Measurements from ENCODE around the gene PODXL2. TPM values are rescaled to one million over a fixed set of nuclear protein-coding genes. Genes with fewer than 3 reads are reported as not detected.

Gene PODXL2
- total RNA-seq, 1 experiment from 2014 or later: 5.7 TPM

DNA sequence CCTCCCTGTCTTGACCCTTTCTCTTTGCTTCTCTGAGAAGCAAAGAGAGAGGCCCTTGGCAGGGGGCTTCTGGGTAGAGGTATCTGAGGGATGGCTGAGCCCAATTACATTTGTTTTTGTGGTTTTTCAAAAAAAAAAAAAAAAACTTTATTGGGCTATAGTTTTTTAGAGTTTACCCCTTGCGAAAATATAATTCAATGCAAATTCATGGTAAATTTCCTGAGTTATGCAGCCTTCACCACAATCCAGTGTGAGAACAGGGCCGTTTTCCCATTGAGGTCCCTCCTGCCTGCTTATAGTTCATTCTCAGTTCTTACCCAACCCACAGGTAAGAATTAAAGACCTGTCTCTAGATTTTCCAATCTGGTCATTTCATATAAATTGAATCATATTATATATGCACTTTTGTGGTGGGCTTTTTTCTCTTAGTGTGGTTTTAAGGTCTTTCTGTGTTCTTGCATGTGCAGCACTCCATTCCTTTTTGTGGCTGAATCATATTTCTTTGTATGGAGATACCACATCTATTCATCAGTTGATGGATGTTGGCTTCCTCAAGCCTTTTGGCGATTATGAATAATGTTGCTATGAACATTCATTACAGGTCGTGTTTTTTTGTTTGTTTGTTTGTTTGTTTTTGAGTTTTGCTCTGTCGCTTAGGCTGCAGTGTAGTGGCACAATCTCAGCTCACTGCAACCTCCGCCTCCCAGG is 28.1 kb upstream of the PODXL2 start:
- no peak overlapping the region for H2AFZ ChIP-seq (ENCODE audit: low read depth, low read length, poor library complexity, severe bottlenecking)
- no peaks in the 10 kb centered on the region for H3K9me3 ChIP-seq (ENCODE audit: control insufficient read depth in 1 of 2, insufficient read depth in 1 of 2, low read depth in 1 of 2, low read length in 2 of 2)
- no peaks in the 10 kb centered on the region for H3K9me2 ChIP-seq (ENCODE audit: insufficient read depth)
- intact Hi-C loops (cut with micrococcal nuclease): no loop called here
- H3K9ac ChIP-seq (ENCODE audit: low read length): no peak overlapping the region
- POLR2A ChIA-PET: no interaction called here
- no peaks in the 10 kb centered on the region for H4K20me1 ChIP-seq (ENCODE audit: insufficient read depth)
- no peak overlapping the region for H3K4me3 ChIP-seq (replicated peaks in 1 of 2; ENCODE audit: low read depth in 1 of 2, low read length in 2 of 2)
- H3K36me3 ChIP-seq (ENCODE audit: control insufficient read depth in 1 of 2, insufficient read depth in 2 of 2, low read length in 2 of 2): peaks cover 23 to 54% of the 10 kb centered on the region in 2 experiments; a peak in 3 of 4 replicates
- no TSS peak for BruUV-seq (replicated peaks)
- DNase-seq (ENCODE audit: low read depth, low spot score) (no peak), ATAC-seq (no peak)
- no peak overlapping the region for H3K4me2 ChIP-seq (ENCODE audit: low read length)
- H3K27ac ChIP-seq (ENCODE audit: low read depth, low read length): no peak overlapping the region
- H3K79me2 ChIP-seq (ENCODE audit: insufficient read depth, low read length): peaks cover 61% of the 10 kb centered on the region
- peaks cover 14 to 24% of the 10 kb centered on the region in 2 experiments for H3K4me1 ChIP-seq (ENCODE audit: control insufficient read depth in 1 of 2, insufficient read depth in 2 of 2, low read length in 2 of 2)
- CTCF ChIA-PET: no interaction called here
- TF ChIP-seq SIN3A (IDR thresholded peaks at IDR 0.05; ENCODE audit: low read depth) (no peak), EZH2 (IDR thresholded peaks at IDR 0.05) (no peak), YY1 (IDR thresholded peaks at IDR 0.05; ENCODE audit: extremely low read depth, insufficient replicate concordance, low read depth, low read length) (no peak), SRF (IDR thresholded peaks at IDR 0.05; ENCODE audit: low read depth) (no peak), POLR2AphosphoS5 (IDR thresholded peaks at IDR 0.05; ENCODE audit: low read depth, low read length) (no peak), ZFX (IDR thresholded peaks at IDR 0.05) (no peak), RAD21 (IDR thresholded peaks at IDR 0.05; ENCODE audit: low read depth) (no peak), ELF1 (IDR thresholded peaks at IDR 0.05; ENCODE audit: borderline replicate concordance, low read depth) (no peak), CBX3 (IDR thresholded peaks at IDR 0.05; ENCODE audit: low read depth) (no peak)
- H3K27me3 ChIP-seq (ENCODE audit: insufficient read depth, low read length): no peaks in the 10 kb centered on the region
- RAD21 ChIA-PET (ENCODE audit: low non-redundant PET in 1 of 2, low total read pairs in 2 of 2, uncharacterized antibody in 2 of 2, unreplicated experiment in 2 of 2): no interaction called here

DNA sequence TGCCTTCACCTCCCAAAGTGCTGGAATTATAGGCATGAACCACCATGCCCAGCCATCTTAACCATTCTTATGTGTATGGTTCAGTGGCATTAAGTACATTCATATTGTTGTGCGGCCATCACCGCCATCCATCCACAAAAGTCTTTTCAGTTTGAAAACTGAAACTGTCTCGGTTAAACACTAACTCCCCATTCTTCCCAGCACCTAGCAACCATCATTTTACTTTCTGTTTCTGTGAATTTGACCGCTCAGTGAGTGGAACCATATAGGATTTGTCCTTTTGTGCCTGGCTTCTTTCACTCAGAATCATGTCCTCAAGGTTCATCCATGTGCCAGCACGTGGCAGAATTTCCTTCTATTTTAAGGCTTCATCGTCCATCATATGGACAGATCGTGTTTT is 24.9 kb upstream of the PODXL2 start:
- Histone ChIP-seq H3K4me2 (ENCODE audit: low read length) (no peak overlapping the region), H3K9me3 (ENCODE audit: control insufficient read depth in 1 of 2, insufficient read depth in 1 of 2, low read depth in 1 of 2, low read length in 2 of 2) (no peaks in the 10 kb centered on the region), H4K20me1 (ENCODE audit: insufficient read depth) (no peaks in the 10 kb centered on the region), H3K9me2 (ENCODE audit: insufficient read depth) (no peaks in the 10 kb centered on the region), H2AFZ (ENCODE audit: low read depth, low read length, poor library complexity, severe bottlenecking) (no peak overlapping the region), H3K36me3 (ENCODE audit: control insufficient read depth in 1 of 2, insufficient read depth in 2 of 2, low read length in 2 of 2) (peaks cover 42 to 85% of the 10 kb centered on the region in 2 experiments), H3K27me3 (ENCODE audit: insufficient read depth, low read length) (no peaks in the 10 kb centered on the region), H3K9ac (ENCODE audit: low read length) (no peak overlapping the region), H3K79me2 (ENCODE audit: insufficient read depth, low read length) (peaks cover 67% of the 10 kb centered on the region), H3K4me1 (ENCODE audit: control insufficient read depth in 1 of 2, insufficient read depth in 2 of 2, low read length in 2 of 2) (peaks cover 5 to 8% of the 10 kb centered on the region in 2 experiments), H3K4me3 (replicated peaks in 1 of 2; ENCODE audit: low read depth in 1 of 2, low read length in 2 of 2) (no peak overlapping the region), H3K27ac (ENCODE audit: low read depth, low read length) (no peak overlapping the region)
- ChIA-PET RAD21 (ENCODE audit: low non-redundant PET in 1 of 2, low total read pairs in 2 of 2, uncharacterized antibody in 2 of 2, unreplicated experiment in 2 of 2) (no interaction called here), POLR2A (no interaction called here), CTCF (no interaction called here)
- TF ChIP-seq, protein P1, sequence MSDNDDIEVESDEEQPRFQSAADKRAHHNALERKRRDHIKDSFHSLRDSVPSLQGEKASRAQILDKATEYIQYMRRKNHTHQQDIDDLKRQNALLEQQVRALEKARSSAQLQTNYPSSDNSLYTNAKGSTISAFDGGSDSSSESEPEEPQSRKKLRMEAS (IDR thresholded peaks at IDR 0.05): no peak
- no peak for TF ChIP-seq EZH2phosphoT487 (IDR thresholded peaks at IDR 0.05; ENCODE audit: borderline replicate concordance)
- no peak for TF ChIP-seq JUND (IDR thresholded peaks at IDR 0.05)
- no peak for TF ChIP-seq EZH2 (IDR thresholded peaks at IDR 0.05)
- TF ChIP-seq SP1 (IDR thresholded peaks at IDR 0.05; ENCODE audit: low read depth): no peak
- TF ChIP-seq POLR2AphosphoS5 (IDR thresholded peaks at IDR 0.05; ENCODE audit: low read depth, low read length): no peak
- TF ChIP-seq TCF7L2 (IDR thresholded peaks at IDR 0.05; ENCODE audit: borderline replicate concordance, extremely low read depth, insufficient read depth, insufficient read length): no peak
- no peak for TF ChIP-seq RAD21 (IDR thresholded peaks at IDR 0.05; ENCODE audit: low read depth)
- TF ChIP-seq YY1 (IDR thresholded peaks at IDR 0.05; ENCODE audit: extremely low read depth, insufficient replicate concordance, low read depth, low read length): no peak
- no peak for TF ChIP-seq CBX3 (IDR thresholded peaks at IDR 0.05; ENCODE audit: low read depth)
- no peak for TF ChIP-seq SIN3A (IDR thresholded peaks at IDR 0.05; ENCODE audit: low read depth)
- no peak for TF ChIP-seq ELF1 (IDR thresholded peaks at IDR 0.05; ENCODE audit: borderline replicate concordance, low read depth)
- no peak for TF ChIP-seq EGR1 (IDR thresholded peaks at IDR 0.05; ENCODE audit: low read depth)
- TF ChIP-seq CEBPB (IDR thresholded peaks at IDR 0.05; ENCODE audit: low read depth): no peak
- ATAC-seq: no peak
- intact Hi-C loops (cut with micrococcal nuclease): no loop called here
- BruUV-seq (replicated peaks): no TSS peak
- no peak for DNase-seq (ENCODE audit: low read depth, low spot score)
